ENCODE results near the gene EPHB2.

DNA sequence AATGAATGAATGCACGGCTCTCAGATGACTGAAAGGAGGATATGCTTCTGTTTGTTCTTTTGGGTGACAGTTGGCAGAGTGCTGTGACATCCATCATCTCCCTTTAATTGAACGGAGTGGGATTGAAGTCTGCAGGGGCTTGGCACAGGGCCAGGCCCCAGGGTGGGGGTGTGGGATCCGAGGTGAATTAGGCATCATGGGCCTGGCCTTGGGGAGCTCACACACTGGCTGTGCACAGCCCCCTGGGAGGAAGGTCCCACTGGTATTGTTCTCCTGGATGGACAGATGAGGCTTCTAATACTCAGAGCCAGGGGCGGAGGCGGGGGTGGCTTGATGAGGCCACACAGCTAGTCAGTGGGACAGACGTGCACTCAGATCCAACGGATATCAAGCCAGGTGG lies 19.3 kb downstream of the EPHB2 start:
- no peak for TF ChIP-seq CTCF (conservative IDR thresholded peaks at IDR 0.05; ENCODE audit: low read length)
- no peak for TF ChIP-seq EZH2phosphoT487 (IDR thresholded peaks at IDR 0.05; ENCODE audit: borderline replicate concordance, low read depth, low read length)
